ES-I3 (cell line): ENCODE measurements around the gene KSR1.
"Not testable (repeated sequence)": the region's sequence is repeated elsewhere in the genome, so short reads cannot be mapped to it uniquely, and the experiment has no call there.

Experiments
- H3K36me3 ChIP-seq: 2 replicates; pipeline ENCODE4 v1.6.1; 2013; ENCODE audit warnings: mild to moderate bottlenecking, low read length, control low read depth, moderate library complexity; ENCODE audit not compliant: insufficient read depth
- H3K4me1 ChIP-seq: 2 replicates; pipeline ENCODE4 v1.6.1; 2013; ENCODE audit warnings: mild to moderate bottlenecking, control low read depth, low read length; ENCODE audit not compliant: insufficient read depth
- H3K9ac ChIP-seq: 2 replicates; pipeline ENCODE4 v1.6.1; 2013; ENCODE audit warnings: low read depth, mild to moderate bottlenecking, low read length, moderate library complexity
- H3K9me3 ChIP-seq: 2 replicates; pipeline ENCODE4 v1.6.1; 2013; ENCODE audit warnings: mild to moderate bottlenecking, low read length, moderate library complexity; ENCODE audit not compliant: control insufficient read depth, insufficient read depth

KSR1 gene

GRCh38 chr17:27649111-27649571 is 192.9 kb downstream of the KSR1 start:
- not testable (repeated sequence) for H3K9me3 ChIP-seq, H3K4me1 ChIP-seq, H3K9ac ChIP-seq, H3K36me3 ChIP-seq

DNA sequence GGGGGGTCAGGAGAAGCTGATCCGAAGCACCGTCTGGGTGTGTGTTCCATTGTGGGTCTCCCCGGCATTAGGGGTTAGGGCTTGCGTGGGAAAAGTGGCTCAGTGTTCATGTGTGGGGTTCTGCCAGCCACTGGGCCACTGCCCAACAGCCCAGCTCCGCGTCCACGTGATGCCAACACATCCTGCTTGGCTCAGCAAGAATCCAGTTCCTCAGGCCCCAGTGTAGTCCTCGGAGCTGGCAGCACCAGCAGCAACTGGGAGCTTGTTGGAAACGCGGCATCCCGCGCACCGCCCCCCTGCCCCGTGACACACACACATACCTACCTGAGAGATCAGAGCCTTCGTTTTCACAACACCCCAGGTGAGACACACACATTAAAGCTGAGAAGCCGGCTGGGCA is 193.7 kb downstream of the KSR1 start:
- H3K9ac ChIP-seq: no peak overlapping the region
- no peaks in the 10 kb centered on the region for H3K4me1 ChIP-seq
- no peaks in the 10 kb centered on the region for H3K36me3 ChIP-seq

GRCh38 chr17:27650836-27651235 is 194.6 kb downstream of the KSR1 start:
- H3K9ac ChIP-seq: no peak overlapping the region
- H3K36me3 ChIP-seq: no peaks in the 10 kb centered on the region
- no peaks in the 10 kb centered on the region for H3K4me1 ChIP-seq
- no peaks in the 10 kb centered on the region for H3K9me3 ChIP-seq

More for the DNA sequence above, 193.7 kb downstream of the KSR1 start:
- H3K9me3 ChIP-seq: no peaks in the 10 kb centered on the region

- Histone ChIP-seq H3K36me3 (no peaks in the 10 kb centered on the region), H3K9me3 (no peaks in the 10 kb centered on the region), H3K4me1 (no peaks in the 10 kb centered on the region), H3K9ac (no peak overlapping the region)
Measured at GRCh38 chr17:27651411-27652345, 195.4 kb downstream of the KSR1 start.

DNA sequence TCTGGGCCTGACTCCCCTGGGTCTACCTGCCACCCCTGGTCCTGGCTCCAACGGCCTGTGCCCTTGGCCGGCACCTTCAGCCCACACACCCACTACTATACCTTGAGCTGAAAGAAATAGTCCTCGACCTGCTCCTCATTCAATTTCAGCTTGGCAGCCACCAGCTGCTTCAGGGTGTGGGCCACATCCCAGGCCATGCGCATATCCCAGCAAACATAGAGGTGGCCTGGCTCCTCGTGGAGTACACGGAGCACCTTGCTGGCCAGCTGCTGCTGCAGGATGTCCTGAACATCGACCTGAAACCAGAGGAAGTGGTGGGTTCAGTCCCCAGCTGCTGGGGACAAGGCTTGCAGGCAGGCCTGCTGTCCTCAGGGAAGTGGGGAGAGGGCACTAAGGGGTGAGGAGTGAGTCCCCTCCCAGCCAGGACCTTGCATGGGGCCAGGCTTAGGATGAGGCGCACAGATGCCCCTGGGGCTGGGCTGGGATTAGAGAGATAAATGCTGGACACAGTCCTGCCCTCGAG is 197.3 kb downstream of the KSR1 start:
- not testable (repeated sequence) for H3K9ac ChIP-seq, H3K9me3 ChIP-seq, H3K4me1 ChIP-seq, H3K36me3 ChIP-seq

DNA sequence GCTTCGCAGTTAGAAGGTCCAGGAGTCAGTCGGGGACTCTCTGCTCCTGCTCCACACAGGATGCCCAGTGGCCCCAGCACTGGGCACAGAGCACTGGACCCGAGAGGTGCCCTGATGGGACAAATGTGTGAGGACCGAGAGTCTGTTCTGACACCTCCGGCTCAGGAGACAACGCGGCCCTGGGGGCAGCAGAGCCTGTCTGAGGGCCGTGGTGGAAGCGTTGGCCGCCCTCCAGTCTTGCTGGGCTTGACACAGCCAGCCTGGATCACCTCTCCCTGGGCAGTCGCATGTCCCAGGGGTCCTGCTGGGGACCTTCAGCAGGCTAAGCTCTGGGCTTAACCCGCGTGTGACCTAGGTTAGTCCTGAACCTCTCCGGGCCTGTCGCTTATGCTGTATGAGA is 197.9 kb downstream of the KSR1 start:
- H3K4me1 ChIP-seq: no peaks in the 10 kb centered on the region
- H3K9me3 ChIP-seq: no peaks in the 10 kb centered on the region
- no peak overlapping the region for H3K9ac ChIP-seq
- H3K36me3 ChIP-seq: no peaks in the 10 kb centered on the region

- Histone ChIP-seq H3K36me3 (no peaks in the 10 kb centered on the region), H3K9ac (no peak overlapping the region), H3K9me3 (no peaks in the 10 kb centered on the region), H3K4me1 (no peaks in the 10 kb centered on the region)
Measured at GRCh38 chr17:27654654-27655524, 198.6 kb downstream of the KSR1 start.

GRCh38 chr17:27655525-27656111 is 199.4 kb downstream of the KSR1 start:
- not testable (repeated sequence) for H3K36me3 ChIP-seq, H3K9ac ChIP-seq, H3K4me1 ChIP-seq, H3K9me3 ChIP-seq

- H3K9me3 ChIP-seq, H3K4me1 ChIP-seq, H3K36me3 ChIP-seq, H3K9ac ChIP-seq: not testable (repeated sequence)
Measured at GRCh38 chr17:27656620-27657019, 200.4 kb downstream of the KSR1 start.

DNA sequence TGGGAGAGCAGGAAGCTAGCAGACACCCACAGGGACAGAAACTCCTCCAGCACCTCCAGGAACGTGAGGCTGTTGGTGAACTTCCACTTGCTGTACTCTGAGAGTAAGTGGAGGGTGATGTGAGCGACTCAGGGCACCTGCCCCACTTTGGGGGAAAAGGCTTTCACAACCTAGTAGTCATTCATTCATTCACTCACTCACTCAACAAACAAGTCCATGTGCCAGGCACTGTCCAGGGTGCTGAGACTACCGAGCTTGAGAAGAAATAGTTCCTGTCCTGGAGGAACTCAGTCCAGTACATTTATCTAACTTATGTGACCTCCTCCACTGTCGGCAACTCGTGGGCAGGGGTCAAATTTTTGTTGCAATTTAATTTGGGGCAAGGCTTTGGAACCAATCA is 201.4 kb downstream of the KSR1 start:
- Histone ChIP-seq H3K9me3 (no peaks in the 10 kb centered on the region), H3K36me3 (no peaks in the 10 kb centered on the region), H3K9ac (no peak overlapping the region), H3K4me1 (no peaks in the 10 kb centered on the region)

DNA sequence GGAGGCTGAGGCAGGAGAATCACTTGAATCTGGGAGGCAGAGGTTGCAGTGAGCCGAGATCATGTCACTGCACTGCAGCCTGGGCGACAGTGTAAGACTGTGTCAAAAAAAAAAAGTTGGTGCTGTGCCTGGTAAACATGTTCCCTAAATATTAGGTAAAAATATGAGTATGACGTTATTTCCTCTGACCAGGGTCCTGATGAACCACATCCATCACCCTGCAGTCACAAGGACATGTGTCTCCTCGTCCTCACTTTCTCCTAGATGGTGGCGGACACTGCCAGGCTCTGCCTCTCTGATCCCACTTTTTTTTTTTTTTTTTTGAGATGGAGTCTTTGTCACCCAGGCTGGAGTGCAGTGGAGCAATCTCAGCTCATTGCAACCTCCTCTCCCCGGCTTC is 203.4 kb downstream of the KSR1 start:
- H3K36me3 ChIP-seq: no peaks in the 10 kb centered on the region
- H3K4me1 ChIP-seq: no peaks in the 10 kb centered on the region
- no peak overlapping the region for H3K9ac ChIP-seq
- H3K9me3 ChIP-seq: no peaks in the 10 kb centered on the region

GRCh38 chr17:27660436-27660835 is 204.2 kb downstream of the KSR1 start:
- H3K4me1 ChIP-seq: no peaks in the 10 kb centered on the region
- H3K36me3 ChIP-seq: no peaks in the 10 kb centered on the region
- no peaks in the 10 kb centered on the region for H3K9me3 ChIP-seq
- H3K9ac ChIP-seq: no peak overlapping the region

- Histone ChIP-seq H3K36me3 (no peaks in the 10 kb centered on the region), H3K9ac (no peak overlapping the region), H3K9me3 (no peaks in the 10 kb centered on the region), H3K4me1 (no peaks in the 10 kb centered on the region)
Measured at GRCh38 chr17:27663936-27664605, 207.8 kb downstream of the KSR1 start.

- Histone ChIP-seq H3K36me3 (no peaks in the 10 kb centered on the region), H3K9ac (no peak overlapping the region), H3K4me1 (no peaks in the 10 kb centered on the region), H3K9me3 (no peaks in the 10 kb centered on the region)
Measured at GRCh38 chr17:27664606-27664965, 208.3 kb downstream of the KSR1 start.
